NCI-H1105 treated with DMSO at 0.1 percent for 48 hours (cell line): ENCODE data around the gene LCN6.
A peak's percentile ranks its signal among the peaks of the same experiment; 100 is the strongest.
"Not testable (repeated sequence)": the region's sequence is repeated elsewhere in the genome, so short reads cannot be mapped to it uniquely, and the experiment has no call there.

Source experiments
- DNase-seq: peaks from one replicate; lab custom pipeline; 2025; lab: John Stamatoyannopoulos, UW

LCN6 gene

DNA sequence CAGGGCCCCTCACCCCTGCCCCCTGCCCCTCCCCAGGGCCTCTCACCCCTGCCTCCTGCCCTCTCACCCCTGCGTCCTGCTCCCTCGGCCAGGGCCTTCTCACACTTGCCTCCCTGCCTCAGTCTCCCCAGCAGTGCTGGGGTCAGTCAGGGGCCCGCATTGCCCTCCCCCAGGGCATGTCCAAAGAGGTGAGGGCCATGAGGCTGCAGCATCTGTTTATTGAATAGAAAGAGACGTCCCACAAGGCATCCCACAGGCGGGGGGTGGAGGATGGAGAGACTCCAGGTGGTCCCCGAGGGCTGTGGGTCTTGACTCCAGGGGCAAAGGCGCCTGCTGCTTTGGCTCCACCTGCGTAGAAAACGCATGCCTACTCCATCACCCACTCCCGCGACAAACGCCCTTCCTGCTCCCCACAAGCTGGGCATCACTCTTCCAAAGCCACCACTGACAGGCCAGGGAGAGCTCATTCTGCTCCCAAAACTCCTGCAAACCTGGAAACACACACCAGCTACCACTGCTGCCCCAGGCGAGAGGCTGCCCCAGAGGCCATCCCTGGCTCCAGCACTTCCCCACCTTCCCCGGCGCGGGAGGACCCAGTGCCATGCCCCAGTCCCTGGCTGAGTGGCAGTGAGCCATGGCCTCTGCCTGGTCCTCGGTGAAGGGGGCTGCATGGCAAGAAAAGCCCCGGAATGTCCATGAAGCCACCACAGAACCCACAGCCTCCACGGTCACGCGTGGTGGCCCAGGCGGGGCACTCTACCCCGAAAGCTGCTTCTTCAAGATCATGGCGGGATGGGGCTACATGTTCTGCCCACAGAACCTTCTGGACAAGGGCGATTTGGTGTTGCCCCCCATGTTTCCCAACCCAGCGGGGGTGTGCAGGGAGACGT lies 11.4 kb upstream of the LCN6 start:
- DNase-seq: no peak

DNA sequence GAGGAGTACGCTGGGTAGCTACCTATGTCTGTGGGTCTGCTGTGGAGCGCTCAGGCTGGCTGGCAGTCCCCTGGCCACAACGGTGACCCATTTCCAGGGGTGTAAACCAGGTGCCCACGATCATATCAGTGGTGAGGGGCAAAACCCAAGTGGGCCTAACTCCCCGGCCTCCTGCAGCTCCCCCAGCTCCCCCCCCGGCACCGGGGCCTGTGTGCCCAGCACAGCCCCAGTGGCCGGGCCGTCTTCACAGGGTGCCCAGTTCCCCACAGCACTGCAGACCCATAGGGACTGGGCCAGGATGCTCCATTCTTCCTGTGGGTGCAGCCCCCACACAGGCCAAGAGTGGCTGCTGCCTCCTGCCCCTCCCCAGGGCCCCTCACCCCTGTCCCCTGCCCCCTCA lies 10.7 kb upstream of the LCN6 start:
- DNase-seq: no peak

DNA sequence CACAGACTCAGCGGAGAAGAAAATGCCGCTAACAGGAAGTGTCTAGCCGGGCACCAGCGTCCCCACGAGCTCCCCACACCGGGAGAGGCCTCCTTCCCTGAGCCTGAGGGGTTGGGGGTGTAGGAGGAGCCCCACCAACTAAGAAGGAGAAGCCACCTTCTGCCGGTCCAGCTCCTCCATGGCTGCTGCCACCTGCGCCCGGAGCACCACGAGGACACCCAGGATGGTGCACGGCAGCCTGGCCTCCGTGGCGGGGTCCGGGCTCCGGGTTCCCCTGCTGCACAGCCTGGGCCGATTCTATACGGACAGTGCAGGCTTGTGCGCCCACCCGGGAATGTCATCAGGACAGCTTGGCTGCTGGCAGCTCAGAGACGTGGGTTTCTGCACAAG lies 9.4 kb upstream of the LCN6 start:
- no peak for DNase-seq

DNA sequence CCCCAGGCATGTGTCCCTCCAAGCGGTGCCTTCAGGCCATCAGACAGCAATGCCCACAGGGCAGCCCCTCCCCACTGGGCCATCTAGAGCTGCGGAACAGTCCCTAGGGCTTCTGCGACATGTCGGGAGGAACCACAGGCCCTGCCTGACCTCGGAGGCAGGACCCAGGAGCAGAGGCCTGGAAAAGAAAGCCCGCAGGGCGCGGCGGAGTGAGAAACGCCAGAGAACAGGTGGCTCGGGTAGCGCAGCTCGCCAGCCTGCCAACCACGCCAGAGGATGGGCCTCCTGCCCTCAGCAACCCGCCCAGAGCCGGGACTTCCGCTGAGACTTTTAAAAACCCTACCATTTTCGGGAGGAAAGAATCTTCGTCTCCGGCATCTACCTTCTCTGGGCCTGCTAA lies 9.0 kb upstream of the LCN6 start:
- no peak for DNase-seq

DNA sequence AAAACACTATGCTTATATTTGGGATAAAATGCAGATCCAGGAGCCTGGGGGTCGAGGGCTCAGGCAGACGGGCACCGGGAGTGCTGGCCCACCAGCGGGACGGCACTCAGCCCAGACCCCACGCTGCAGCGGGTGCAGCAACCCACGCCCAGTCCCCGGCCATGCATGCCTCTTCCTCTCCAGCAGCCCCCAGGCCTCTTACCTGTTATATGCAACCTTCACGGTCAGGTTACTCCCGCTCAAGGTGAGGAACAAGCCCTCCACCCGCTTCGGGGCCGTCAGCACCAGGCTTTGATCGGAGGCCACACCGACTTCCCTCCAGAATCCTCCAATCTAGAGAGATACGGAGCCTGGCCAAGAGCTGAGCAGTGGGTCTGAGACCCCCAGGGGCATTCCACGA lies 8.5 kb upstream of the LCN6 start:
- DNase-seq: no peak

DNA sequence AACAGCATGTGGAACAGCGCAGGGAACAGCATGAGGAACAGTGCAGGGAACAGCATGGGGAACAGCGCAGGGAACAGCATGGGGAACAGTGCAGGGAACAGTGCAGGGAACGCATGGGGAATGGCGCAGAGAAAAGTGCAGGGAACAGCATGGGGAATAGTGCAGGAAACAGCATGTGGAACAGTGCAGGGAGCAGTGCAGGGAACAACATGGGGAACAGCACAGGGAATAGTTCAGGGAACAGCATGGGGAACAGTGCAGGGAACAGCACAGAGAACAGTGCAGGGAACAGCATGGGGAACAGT lies 7.8 kb upstream of the LCN6 start:
- DNase-seq: no peak

DNA sequence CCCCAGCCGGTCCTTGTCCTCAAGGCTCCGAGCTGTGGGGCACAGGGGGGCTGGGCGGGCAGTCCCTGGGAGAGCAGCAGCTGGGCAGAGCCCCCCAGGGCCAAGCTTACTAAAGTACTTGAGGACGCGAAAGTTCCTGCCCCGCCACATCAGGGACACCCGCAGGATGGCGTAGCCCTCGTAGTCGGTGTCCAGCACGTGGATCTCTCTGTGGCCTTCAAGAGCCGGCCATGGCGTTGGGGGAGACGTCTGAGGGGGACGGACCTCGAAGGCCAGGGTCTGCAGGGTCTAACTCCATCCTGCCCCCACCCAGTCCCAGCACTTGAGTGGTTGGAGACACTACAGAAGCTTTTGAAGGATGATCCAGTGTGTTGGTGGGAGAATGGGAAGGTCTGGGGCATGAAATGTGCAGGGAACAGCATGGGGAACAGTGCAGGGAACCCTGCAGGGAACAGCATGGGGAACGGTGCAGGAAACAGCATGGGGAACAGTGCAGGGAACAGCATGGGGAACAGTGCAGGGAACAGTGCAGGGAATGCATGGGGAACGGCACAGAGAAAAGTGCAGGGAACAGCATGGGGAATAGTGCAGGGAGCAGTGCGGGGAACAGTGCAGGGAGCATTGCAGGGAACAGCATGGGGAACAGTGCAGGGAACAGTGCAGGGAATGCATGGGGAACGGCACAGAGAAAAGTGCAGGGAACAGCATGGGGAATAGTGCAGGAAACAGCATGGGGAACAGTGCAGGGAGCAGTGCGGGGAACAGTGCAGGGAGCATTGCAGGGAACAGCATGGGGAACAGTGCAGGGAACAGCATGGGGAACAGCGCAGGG lies 7.2 kb upstream of the LCN6 start:
- DNase-seq: not testable (repeated sequence)

DNA sequence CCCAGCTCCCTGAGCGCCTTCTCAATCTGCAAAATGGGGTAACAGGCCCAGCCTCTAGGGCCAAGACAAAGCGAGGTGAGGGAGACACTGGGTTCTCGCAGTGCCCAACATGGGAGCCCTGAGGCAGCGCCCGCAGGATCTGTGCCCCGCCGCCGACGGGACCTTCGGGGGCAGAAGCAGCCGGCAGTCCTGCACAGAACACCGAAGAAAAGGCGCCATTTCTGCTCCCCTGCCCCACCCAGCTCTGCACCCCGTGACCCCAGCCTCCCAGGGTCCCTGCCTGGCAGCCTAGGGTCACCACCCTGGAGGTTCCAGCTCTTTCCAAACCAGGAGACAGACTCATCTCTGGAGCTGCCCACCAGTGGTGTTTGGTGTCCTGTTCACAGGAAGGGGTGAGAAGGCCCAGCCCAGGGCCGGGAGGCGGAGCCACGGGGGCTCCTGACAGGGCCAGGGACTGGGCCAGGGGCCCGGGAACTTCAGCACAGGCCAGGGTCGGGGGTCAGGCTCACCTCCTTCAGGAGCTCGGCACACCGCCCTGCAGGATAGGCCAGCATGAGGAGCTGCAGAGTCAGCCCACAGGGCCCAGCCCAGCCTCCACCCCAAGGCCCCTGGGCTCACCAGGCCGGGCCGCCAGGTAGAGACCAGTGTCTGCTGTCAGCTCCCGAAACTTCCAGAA lies 6.4 kb upstream of the LCN6 start:
- no peak for DNase-seq

DNA sequence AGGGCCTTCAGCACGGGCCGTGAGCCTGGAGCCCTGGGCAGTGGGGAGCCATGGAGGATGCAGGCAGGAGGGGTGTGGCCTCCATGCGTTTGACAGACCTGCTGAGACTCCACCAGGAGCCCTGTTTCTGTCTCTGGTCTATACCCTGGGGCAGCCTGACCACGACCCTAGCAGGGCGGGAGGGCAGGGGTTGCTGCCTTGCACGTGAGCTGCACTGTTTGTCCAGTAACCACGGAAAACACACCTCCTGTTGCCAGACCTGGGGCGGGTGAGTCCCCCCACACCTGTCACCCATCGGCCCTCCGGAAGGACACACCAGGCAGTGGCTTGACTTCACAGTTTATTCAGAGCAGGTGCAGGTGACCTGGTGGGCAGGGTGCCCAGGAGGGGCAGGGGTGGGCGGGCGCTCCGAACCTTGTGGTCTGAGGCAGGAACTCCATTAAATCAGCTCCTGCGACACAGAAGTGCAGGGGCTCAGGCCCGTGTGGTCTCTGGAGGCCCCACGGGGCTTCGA lies 5.8 kb upstream of the LCN6 start:
- peak; percentile 42 for DNase-seq

DNA sequence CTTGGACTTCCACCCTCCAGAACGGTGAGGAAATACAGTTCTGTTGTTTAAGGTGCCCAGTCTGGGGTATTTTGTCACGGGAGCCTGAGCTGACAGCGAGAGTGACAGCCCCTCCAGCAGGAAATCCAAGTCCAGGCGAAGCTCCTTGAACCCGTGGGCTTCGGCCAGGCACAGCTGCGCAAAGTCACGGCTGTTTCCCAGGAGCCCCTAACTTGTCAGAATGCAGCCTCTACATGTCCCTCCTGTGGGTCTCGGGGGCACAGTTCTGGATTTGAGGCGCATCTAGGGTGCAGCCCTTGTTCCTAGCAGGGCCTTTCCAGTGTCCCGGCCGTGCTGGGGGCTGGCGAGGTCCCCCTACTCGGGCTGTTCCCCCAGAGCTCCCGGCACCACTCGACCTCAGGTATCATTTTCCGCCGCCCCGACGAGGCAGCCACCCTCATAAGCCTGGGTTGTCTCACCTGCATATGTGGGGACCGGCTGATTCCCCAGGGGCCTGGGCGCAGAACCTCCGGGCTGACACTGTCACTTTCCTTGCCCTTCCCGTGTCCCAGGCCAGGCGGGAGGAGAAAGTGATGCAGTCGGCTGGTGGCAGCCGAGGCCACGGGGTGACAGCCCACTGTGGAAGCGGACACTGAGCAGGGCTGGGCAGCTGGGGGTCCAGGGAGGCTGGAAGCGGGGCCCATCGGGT lies 5.2 kb upstream of the LCN6 start:
- DNase-seq: no peak

DNA sequence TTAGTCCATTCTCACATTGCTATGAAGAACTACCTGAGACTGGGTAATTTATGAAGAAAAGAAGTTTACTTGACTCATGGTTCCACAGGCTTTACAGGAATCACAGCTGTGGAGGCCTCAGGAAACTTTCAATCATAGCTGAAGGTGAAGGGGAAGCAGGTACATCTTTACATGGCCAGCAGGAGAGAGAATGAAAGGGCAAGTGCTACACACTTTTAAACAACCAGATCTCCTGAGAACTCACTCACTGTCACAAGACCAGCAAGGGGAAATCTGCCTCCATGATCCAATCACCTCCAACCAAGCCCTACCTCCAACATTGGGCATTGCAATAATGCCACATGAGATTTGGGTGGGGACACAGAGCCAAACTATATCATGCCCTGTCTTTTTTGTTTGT lies 3.5 kb upstream of the LCN6 start:
- no peak for DNase-seq

DNA sequence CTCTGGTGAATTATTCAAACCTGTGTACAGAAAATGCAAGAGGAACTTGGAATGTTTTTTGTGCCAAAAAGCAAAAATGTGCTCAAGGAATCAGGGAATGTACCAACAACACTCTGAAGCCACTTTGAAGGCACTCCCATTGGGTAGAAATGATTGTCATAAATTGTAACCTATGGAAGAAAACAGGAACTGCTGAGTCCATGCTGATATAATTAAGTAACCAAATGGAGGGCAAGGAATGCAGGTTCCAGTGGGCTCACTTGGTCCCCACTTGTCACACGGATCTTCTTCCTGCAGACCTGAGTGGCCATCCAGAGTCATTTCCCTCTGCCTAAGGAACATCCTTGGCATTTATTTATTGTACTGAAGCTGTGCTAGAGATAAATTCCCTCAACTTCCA lies 2.9 kb upstream of the LCN6 start:
- DNase-seq: no peak

DNA sequence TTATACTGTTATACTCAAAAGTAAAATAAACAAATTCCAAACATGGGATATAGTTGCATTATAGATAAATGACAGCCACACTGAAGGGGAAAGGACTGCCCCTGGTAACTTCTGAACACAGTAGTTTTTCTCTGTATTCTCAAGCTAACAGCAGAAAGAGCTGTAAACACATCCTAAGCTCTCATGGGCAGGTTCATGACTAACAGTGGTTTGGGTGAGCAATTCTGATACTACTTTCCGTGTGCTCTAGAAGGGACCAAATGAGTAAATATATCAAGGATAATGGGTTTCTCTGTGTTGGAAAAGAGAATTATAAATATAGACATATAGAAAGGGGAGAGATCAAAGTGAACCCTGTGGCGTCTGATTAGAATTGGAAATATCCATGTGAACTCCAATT lies 2.2 kb upstream of the LCN6 start:
- no peak for DNase-seq

DNA sequence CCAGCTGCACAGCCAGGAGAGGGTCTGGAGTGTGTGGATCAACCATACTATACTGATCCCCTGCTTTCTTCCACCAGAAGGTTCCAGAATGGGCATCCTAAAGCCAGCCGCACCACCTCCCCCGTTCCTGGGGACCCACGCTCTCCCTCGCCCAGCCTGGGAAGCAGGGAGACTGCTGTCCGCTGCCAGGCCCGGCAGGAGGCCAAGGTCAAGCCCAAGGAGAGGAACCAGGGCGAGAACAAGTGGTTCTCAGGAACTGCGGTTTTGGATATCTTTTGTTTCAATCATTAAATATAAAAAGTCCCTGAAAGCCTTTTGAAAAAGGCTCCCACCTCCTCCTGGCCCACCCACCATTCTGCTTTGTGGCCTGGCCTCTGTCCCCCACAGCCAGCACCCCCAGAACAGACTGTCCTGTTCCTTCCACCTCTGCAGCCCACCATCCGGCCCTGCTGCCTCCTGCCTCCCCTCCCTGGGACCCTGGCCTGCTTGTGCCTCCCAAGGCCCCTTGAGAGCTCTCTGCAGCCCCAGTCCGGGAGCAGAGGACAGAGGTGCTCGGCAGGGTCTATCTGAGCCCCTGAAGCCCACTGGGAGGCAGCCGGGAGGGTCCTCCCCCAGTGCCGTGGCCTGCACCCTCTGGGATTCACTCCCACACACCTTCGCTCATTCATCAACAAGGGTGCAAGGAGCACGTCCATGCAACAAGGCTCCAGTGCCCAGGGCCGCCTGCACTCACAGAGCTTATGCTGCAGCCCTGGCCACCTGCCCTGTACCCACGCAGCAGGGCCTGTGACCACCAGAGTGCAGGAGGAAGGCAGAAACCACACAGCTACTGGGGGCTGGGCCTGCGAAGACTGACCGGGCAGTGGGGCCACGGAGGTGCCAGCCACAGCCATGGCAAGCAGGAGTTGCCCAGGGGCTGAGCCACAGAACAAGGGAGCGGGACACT lies 614 bp upstream of the LCN6 start:
- DNase-seq: no peak

DNA sequence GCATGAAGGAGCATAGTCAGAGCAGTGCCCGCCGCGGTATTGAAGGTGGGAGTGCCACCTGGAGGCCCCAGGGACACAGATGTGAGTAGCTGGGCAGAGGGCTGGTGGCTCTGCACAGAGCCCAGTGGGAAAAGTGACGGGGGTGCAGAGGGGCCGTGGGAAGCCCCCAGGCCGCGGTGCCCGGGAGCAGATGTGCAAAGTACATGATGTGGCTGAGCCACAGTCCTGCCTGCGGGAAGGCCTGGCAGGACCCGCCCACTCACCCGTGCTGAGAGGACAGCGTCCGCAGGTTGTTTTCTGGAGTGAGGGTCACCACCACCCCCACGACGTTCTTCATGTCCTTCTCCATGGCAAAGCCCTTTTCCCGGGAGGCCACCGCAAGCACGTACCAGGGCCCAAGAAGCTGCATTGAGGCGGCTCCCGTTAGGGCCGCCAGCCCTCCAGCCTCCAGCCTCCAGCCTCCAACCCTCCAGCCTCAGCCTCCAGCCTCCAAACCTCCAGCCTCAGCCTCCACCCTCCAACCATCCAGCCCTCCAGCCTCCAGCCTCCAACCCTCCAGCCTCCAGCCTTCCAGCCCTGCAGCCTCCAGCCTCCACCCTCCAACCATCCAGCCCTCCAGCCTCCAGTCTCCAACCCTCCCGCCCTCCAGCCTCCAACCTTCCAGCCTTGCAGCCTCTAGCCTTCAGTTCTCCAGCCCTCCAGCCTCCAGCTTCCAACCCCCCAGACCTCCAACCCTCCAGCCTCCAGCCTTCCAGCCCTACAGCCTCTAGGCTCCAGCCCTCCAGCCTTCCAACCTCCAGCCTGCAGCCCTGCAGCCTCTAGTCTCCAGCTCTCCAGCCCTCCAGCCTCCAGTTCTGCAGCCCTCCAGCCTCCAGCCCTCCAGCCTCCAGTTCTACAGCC lies 914 bp downstream of the LCN6 start:
- DNase-seq: no peak

DNA sequence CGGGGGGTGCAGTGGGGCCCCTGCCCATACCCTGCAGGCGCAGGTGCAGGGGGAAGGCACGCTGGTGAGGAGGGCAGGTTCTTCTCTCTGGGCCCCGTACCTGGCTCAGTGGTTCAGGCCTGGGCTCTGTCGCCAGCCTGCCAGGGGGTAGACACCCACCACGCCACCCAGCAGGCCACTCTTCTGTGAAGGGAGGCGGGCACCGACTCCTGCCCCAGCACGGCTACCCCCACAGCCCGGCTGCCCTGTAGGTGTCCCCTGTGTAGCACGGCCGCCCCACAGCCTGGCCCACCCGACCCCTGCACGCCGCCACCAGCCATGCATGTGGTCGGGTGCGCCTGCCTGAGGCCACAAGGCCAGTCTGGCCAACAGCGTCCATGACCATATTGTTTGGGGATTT lies 1.7 kb downstream of the LCN6 start:
- DNase-seq: no peak

DNA sequence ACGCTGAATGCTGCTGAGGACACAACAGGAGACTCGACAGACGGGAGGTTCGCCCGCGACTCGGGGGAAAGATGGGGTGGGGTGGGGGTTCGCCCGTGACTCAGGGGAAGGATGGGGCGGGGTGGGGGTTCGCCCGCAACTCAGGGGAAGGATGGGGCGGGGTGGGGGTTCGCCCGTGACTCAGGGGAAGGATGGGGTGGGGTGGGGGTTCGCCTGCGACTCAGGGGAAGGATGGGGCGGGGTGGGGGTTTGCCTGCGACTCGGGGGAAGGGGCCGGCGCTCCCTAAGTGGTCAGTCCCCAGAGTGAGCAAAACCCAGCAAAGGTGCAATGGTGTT lies 2.2 kb downstream of the LCN6 start:
- no peak for DNase-seq

DNA sequence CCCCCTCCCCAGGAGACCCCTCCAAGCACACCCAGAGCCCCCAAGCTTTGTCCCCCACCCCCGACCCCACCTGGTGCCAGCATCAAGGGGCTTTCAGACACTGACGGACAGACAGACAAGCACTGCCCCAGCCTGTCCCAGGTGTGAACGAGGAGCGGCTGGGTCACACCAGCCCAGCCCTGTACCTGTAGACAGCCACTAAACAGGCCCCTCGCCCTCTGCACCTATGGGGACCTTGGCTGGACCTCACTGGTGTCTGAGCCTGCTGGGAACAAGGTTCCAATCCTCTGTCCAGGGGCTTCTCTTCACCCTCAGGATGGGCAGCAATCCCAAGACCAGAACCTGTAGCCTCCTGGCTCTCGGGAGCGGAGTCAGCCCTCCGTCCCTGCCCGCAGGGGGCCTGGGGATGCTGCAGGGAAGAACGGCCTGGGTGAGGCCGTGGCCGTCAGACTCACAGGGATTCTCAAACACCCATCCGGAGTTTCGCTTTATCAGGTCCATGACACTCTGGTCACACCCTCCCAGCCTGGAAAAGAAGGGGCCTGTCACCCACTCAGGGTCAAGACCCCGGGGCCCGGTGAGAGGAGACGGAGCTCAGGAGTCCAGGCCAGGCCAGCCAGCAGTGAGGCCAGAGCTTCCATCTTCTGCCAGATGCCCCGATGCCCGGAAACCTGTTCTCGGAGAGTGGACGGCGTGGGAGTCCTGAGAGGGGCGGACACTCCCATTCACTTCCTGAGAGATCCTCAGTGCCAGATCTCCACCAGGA lies 2.8 kb downstream of the LCN6 start:
- no peak for DNase-seq

DNA sequence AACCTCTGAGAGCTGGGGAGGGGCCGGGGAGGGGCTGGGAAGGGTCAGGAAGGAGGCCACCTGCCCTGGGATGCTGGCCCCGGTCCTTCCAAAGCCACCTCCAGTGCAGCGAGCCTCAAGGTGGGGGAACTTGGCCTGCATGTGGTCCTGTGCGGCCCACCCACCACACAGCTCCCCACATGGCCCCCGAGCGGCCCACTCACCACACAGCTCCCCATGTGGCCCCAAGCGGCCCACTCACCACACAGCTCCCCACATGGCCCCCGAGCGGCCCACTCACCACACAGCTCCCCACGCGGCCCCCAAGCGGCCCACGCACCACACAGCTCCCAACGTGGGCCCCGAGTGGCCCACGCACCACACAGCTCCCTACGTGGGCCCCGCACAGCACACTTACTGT lies 3.6 kb downstream of the LCN6 start:
- no peak for DNase-seq
